HG03442 (cell line): Measurements from ENCODE around the gene SPATA2L.

ENCODE experiments used
- ATAC-seq: cut with Tn5 transposase; IDR thresholded peaks from one replicate; pipeline ENCODE4 v1.9.1; 2021; ENCODE audit warnings: mild to moderate bottlenecking, moderate library complexity; ENCODE audit not compliant: unreplicated experiment

The SPATA2L gene

GRCh38 chr16:89701425-89702406, at the start of gene SPATA2L:
Gene SPATA2L, minus strand, starts transcription at chr16:89701705. Its CDS starts 473 bp downstream, at chr16:89701232.
- ATAC-seq = peak; percentile 59

- no peak for ATAC-seq
Measured at GRCh38 chr16:89749637-89750036, 48.1 kb upstream of the SPATA2L start.

GRCh38 chr16:89748921-89749320, 47.4 kb upstream of the SPATA2L start:
- ATAC-seq = no peak

- ATAC-seq = no peak
Measured at GRCh38 chr16:89748076-89748475, 46.6 kb upstream of the SPATA2L start.

- no peak for ATAC-seq
Measured at GRCh38 chr16:89746043-89746442, 44.5 kb upstream of the SPATA2L start.

- no peak for ATAC-seq
Measured at GRCh38 chr16:89744813-89745212, 43.3 kb upstream of the SPATA2L start.

GRCh38 chr16:89742948-89743347, 41.4 kb upstream of the SPATA2L start:
- ATAC-seq = no peak

GRCh38 chr16:89741342-89742014, 40.0 kb upstream of the SPATA2L start:
- no peak for ATAC-seq

GRCh38 chr16:89739383-89739782, 37.9 kb upstream of the SPATA2L start:
- ATAC-seq = no peak

GRCh38 chr16:89738538-89739317, 37.2 kb upstream of the SPATA2L start:
- ATAC-seq = no peak

GRCh38 chr16:89738072-89738377, 36.5 kb upstream of the SPATA2L start:
- no peak for ATAC-seq

- no peak for ATAC-seq
Measured at GRCh38 chr16:89737341-89738071, 36.0 kb upstream of the SPATA2L start.

- no peak for ATAC-seq
Measured at GRCh38 chr16:89736554-89736953, 35.0 kb upstream of the SPATA2L start.

- no peak for ATAC-seq
Measured at GRCh38 chr16:89733792-89734191, 32.3 kb upstream of the SPATA2L start.

- no peak for ATAC-seq
Measured at GRCh38 chr16:89733322-89733721, 31.8 kb upstream of the SPATA2L start.

- ATAC-seq = no peak
Measured at GRCh38 chr16:89732918-89733242, 31.4 kb upstream of the SPATA2L start.

- ATAC-seq = no peak
Measured at GRCh38 chr16:89732142-89732917, 30.8 kb upstream of the SPATA2L start.

- ATAC-seq = no peak
Measured at GRCh38 chr16:89730610-89731234, 29.2 kb upstream of the SPATA2L start.

- no peak for ATAC-seq
Measured at GRCh38 chr16:89729863-89730593, 28.5 kb upstream of the SPATA2L start.
